Stimulated activated effector memory CD8-positive, alpha-beta T cell treated with anti-CD3 and anti-CD28 coated beads, Interleukin-12 subunit alpha, Interleukin-12 subunit beta, amount 100 ng/mL, for 72 hours (primary cell): ENCODE results near the gene CMBL.
A peak's percentile ranks its signal among the peaks of the same experiment; 100 is the strongest.

Source experiments
- ATAC-seq: fragments of 150-1000 bp; cut with Tn5 transposase; 2 replicates; pipeline ENCODE4 v1.10.0; 2021
- DNase-seq, 2 donors: peaks; one replicate each; pipeline ENCODE4 v3.0.0; 2021 to 2022; ENCODE audit warnings: low spot score in 2 of 2
- H3K27ac Mint-ChIP-seq: one replicate; pipeline ENCODE4 v1.8.0; 2022; ENCODE audit warnings: mild to moderate bottlenecking, mixed read lengths
- H3K36me3 Mint-ChIP-seq: one replicate; pipeline ENCODE4 v1.8.0; 2022; ENCODE audit warnings: mild to moderate bottlenecking, mixed read lengths
- H3K4me1 Mint-ChIP-seq: one replicate; pipeline ENCODE4 v1.8.0; 2022; ENCODE audit warnings: mixed read lengths
- H3K4me3 Mint-ChIP-seq: one replicate; pipeline ENCODE4 v1.8.0; 2022; ENCODE audit warnings: mild to moderate bottlenecking, mixed read lengths
- H3K9me3 Mint-ChIP-seq: one replicate; pipeline ENCODE4 v1.8.0; 2022; ENCODE audit warnings: mixed read lengths

Gene CMBL

DNA sequence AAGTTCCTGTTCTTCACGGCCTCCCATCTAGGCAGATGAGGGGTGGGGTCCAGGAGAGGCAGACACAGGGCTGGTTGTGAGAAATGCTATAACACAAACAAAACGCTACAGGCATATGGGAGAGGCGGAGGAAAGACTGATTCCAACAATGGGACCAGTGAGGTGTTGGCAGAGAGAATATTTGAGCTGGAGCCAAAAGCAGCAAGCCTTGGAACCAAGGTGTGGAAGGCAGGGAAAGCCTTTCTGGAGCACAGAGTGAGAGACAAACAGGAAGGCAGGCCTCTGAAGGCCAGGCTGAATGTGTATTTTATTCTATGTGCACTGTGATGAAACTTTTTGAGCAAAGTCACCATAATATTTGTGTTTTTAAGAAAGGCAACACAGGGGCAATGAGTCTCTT, 60.9 kb downstream of the CMBL start:
- H3K9me3 Mint-ChIP-seq: no peaks in the 10 kb centered on the region
- H3K4me1 Mint-ChIP-seq: peaks cover 27% of the 10 kb centered on the region
- H3K4me3 Mint-ChIP-seq: no peak overlapping the region
- no peak for ATAC-seq
- no peak overlapping the region for H3K27ac Mint-ChIP-seq
- peaks cover 25% of the 10 kb centered on the region for H3K36me3 Mint-ChIP-seq
- DNase-seq: no peak

DNA sequence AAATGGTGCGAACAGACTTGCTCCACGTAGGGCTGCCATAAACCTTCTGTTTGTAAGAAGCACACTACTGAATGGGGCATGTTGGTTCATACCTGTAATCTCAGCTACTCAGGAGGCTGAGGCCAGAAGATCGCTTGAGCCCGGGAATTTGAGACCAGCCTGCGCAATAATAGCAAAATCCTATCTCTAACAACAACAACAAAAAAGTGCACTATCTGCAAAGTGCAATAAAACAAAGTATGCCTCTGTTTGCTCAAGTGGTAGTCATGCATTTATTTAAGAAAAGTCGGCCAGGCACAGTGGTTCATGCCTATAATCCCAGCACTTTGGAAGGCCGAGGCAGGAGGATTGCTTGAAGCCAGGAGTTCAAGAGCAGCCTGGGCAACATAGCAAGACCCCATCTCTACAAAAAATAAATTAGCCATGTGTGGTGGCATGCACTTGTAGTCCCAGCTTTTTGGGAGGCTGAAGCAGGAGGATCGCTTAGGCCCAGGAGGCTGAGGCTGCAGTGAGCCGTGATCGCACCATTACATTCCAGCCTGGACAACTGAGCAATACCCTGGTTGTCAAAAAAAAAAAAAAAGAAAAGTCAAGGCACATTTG, 63.3 kb downstream of the CMBL start:
- DNase-seq (no peak), ATAC-seq (no peak)
- Mint-ChIP-seq H3K9me3 (no peaks in the 10 kb centered on the region), H3K4me3 (no peak overlapping the region), H3K36me3 (peaks cover 1% of the 10 kb centered on the region), H3K27ac (no peak overlapping the region), H3K4me1 (peaks cover 11% of the 10 kb centered on the region)

DNA sequence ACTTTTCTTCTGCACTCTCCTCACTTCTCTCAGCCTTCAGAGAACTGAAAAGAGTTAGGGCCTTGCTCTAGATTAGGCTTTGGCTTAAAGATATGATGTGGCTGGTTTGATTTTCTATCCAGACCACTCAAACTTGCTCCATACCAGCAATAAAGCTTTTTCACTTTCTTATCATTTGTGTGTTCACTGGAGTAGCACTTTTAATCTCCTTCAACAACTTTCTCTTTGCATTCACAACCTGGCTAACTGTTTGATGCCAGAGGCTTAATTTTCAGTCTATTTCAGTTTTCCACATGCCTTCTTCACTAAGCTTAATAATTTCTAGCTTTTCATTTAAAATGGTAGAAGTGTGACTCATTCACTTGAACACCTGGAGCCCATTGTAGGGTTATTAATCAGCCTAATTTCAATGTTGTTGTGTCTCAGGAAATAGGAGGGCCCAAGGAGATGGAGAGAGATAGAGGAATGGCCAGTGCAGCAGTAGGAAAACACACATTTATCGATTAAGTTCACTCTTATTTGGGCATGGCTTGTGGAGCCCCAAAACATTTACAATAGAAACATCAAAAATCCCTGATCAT, 64.0 kb downstream of the CMBL start:
- Mint-ChIP-seq H3K9me3 (no peaks in the 10 kb centered on the region), H3K4me3 (no peak overlapping the region), H3K36me3 (peaks cover 3% of the 10 kb centered on the region), H3K4me1 (peaks cover 8% of the 10 kb centered on the region), H3K27ac (no peak overlapping the region)
- no peak for ATAC-seq
- no peak for DNase-seq

DNA sequence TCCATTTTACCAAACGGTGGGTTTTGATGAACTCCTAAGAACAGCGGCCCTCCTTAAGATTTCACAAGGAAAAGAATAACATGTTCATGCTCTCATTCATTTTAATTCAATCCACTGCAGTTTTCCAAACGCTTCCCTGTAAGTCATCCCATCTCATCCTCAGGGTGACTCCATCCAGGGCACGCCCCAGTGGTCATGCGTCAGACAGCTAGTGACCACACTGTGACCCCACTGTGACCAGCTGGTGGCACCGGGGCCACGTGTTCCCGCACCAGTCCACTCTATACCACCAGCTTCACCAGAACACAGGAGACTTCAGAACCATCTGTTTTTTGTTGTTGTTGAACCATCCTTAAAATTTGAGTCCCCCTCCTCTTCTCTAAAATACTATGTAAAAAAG, 72.4 kb downstream of the CMBL start:
- Mint-ChIP-seq H3K27ac (no peak overlapping the region), H3K36me3 (peaks cover 44% of the 10 kb centered on the region), H3K4me1 (no peaks in the 10 kb centered on the region), H3K4me3 (no peak overlapping the region), H3K9me3 (no peaks in the 10 kb centered on the region)
- ATAC-seq (no peak), DNase-seq (no peak)

DNA sequence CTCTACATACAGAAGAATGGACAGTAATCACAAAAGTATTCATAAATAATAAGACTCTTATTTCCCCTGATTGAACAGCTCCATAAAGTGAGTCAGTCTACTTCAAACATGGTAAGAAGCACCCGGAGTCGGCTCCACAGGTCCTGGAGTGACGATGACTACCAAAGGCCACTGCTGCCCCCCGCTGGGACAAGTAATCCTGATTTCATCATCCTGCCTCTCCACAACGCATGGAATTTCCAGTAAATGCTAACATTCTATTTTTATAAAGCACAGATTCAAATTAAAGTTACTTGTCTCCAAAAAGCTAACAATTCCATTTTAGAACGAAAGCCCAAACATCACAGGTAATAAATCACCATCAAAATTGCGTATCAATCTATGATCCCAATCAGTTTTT, 74.2 kb downstream of the CMBL start:
- Mint-ChIP-seq H3K4me1 (no peaks in the 10 kb centered on the region), H3K36me3 (peaks cover 48% of the 10 kb centered on the region), H3K9me3 (no peaks in the 10 kb centered on the region), H3K27ac (no peak overlapping the region), H3K4me3 (no peak overlapping the region)
- no peak for ATAC-seq
- no peak for DNase-seq

DNA sequence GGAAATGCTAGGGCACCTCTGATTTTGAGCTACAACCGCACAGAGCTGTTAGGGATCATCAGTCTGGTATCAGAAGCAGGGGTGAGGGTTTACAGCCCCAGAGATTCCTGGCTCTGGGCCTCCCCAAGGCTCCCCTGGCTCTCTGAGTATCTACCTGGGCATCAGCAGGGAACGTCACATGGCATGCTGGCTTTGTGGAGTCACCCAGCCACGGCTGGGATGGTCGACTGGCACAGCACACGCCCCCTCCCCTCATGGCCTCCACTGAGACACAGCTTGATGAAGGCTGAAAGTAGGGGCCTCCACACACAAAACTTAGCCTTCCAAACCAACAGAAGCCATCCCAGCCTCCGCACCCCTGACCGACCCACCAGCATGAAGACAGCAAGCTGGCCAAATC, 74.7 kb downstream of the CMBL start:
- ATAC-seq: no peak
- H3K4me3 Mint-ChIP-seq: no peak overlapping the region
- no peaks in the 10 kb centered on the region for H3K9me3 Mint-ChIP-seq
- H3K4me1 Mint-ChIP-seq: no peaks in the 10 kb centered on the region
- peak in 1 of 2 donors; percentile 17 for DNase-seq
- H3K36me3 Mint-ChIP-seq: peaks cover 50% of the 10 kb centered on the region
- no peak overlapping the region for H3K27ac Mint-ChIP-seq

DNA sequence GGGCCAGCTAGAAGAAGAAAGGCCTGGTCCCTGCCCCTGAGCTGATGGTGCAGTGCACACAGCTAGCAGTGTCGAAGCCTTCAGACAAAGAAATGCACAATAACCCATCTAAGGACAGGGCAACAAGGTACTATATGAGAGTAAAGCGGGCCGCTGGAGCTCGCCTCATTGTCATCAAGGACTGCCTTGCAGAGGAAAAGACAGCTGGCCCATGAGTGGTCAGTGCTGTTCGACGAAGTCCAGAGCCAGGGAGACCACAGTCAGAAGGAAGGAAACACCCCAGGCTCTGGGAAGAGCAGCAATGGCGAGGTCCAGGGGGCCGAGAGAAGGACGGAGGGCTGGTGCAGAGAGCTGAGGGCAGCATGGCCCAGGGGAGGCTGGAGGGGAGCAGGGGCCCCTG, 75.3 kb downstream of the CMBL start:
- no peak overlapping the region for H3K27ac Mint-ChIP-seq
- ATAC-seq (no peak), DNase-seq (peak in 1 of 2 donors; percentile 38)
- no peaks in the 10 kb centered on the region for H3K9me3 Mint-ChIP-seq
- no peaks in the 10 kb centered on the region for H3K4me1 Mint-ChIP-seq
- H3K4me3 Mint-ChIP-seq: no peak overlapping the region
- peaks cover 44% of the 10 kb centered on the region for H3K36me3 Mint-ChIP-seq

DNA sequence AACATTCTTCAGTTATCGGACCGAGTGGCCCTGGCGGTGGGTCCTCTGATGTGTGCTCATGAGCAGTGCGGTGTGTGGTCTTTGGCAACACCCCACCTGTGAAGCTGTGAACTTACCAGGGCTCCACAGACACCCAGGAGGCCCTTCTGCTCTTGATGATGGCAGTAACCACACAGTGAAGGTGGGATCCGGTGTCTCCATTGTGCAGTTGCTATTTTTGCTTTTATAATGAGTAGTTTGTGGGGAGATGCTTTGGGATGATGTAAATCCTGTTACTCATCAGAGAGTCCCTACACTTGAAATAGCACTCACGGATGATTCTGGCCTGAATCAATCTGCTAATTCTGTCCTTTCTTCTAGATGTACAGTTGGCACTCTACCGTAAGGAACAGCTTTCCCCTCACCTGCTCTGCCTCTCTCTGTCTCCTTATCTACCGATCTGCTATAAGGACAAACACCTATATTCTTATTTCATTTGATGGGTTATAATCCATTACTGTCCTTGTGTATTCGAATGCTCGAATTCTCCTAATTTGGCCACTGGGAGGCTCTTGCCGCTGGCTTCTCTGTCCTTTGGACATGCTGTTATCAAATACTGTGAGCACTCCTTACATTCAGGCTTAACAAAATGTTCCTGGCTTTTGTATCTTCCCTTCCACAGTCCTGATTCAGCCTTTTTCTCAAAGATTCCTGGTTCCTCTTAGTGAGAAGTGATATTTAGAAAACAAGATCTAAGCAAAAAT, 78.2 kb downstream of the CMBL start:
- DNase-seq (peak in 1 of 2 donors; percentile 23), ATAC-seq (no peak)
- H3K9me3 Mint-ChIP-seq: peaks cover 5% of the 10 kb centered on the region
- H3K4me3 Mint-ChIP-seq: no peak overlapping the region
- no peak overlapping the region for H3K27ac Mint-ChIP-seq
- H3K36me3 Mint-ChIP-seq: peaks cover 14% of the 10 kb centered on the region
- no peaks in the 10 kb centered on the region for H3K4me1 Mint-ChIP-seq

DNA sequence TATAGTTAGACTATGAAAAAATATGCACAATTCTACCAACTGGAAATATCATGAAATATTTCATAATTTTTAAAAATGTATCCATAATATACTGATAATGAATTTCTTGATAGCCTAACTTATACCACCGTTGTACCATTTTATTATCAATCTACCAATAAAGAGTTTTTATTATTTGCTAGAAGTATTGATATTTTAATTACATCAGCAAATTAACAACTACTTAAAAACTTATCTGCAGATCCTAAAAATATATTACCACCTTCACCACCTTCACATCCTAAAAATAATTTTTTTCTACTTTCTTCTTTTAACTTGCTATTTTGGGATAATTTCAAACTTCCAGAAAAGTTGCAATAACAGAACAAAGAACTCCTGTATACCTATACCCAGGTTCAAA, 79.4 kb downstream of the CMBL start:
- ATAC-seq (no peak), DNase-seq (no peak)
- Mint-ChIP-seq H3K9me3 (peaks cover 5% of the 10 kb centered on the region), H3K4me1 (no peaks in the 10 kb centered on the region), H3K27ac (no peak overlapping the region), H3K36me3 (peaks cover 18% of the 10 kb centered on the region), H3K4me3 (no peak overlapping the region)
